Measurements from ENCODE around the gene KRTAP1-4. TPM values are rescaled to one million over a fixed set of nuclear protein-coding genes. Genes with fewer than 3 reads are reported as not detected.

The KRTAP1-4 gene
- total and polyA plus RNA-seq, 2 experiments from 2014 or later = not detected

DNA sequence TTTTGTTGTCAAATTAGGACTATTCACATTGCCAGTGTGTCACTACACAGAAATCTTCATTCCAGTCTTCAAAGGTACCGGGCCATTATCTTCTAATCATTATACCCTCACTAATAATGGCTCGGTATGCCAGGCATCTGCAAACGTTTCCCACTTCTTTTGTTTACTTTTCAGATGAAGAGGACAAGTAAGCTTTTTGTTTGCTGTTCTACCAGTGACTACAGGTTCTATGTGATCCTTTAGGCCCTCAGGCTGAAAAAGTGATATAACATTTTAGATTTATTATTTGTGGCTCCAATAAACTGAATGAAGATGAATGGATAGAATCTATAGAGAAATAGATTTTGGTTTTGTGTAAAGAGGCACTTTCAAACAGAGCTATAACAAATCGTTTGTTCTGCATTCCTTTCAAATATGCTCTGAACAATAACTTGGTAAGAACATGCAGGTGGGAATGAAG lies 20.7 kb downstream of the KRTAP1-4 start:
- peaks cover 6% of the 10 kb centered on the region for H3K4me1 ChIP-seq (ENCODE audit: insufficient read depth)
- no peaks in the 10 kb centered on the region for H3K27me3 ChIP-seq
- H2AFZ ChIP-seq = no peak overlapping the region
- H4K20me1 ChIP-seq (ENCODE audit: insufficient read depth, poor library complexity, severe bottlenecking) = no peaks in the 10 kb centered on the region
- H3K36me3 ChIP-seq (replicated peaks; ENCODE audit: insufficient read depth, low read depth) = no peaks in the 10 kb centered on the region
- no peak overlapping the region for H3K4me3 ChIP-seq
- H3K9me2 ChIP-seq (replicated peaks; ENCODE audit: insufficient read depth) = no peaks in the 10 kb centered on the region
- H3K79me2 ChIP-seq = no peaks in the 10 kb centered on the region
- WGBS (ENCODE audit: low lambda C conversion rate, missing lambda C conversion rate) = 33% methylated on average over 4 of the region's 4 CpGs
- DNase-seq (ENCODE audit: low spot score) = no peak
- no peaks in the 10 kb centered on the region for H3K9me3 ChIP-seq (ENCODE audit: low read depth)
- TF ChIP-seq, protein P1, sequence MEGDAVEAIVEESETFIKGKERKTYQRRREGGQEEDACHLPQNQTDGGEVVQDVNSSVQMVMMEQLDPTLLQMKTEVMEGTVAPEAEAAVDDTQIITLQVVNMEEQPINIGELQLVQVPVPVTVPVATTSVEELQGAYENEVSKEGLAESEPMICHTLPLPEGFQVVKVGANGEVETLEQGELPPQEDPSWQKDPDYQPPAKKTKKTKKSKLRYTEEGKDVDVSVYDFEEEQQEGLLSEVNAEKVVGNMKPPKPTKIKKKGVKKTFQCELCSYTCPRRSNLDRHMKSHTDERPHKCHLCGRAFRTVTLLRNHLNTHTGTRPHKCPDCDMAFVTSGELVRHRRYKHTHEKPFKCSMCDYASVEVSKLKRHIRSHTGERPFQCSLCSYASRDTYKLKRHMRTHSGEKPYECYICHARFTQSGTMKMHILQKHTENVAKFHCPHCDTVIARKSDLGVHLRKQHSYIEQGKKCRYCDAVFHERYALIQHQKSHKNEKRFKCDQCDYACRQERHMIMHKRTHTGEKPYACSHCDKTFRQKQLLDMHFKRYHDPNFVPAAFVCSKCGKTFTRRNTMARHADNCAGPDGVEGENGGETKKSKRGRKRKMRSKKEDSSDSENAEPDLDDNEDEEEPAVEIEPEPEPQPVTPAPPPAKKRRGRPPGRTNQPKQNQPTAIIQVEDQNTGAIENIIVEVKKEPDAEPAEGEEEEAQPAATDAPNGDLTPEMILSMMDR (IDR thresholded peaks at IDR 0.05; ENCODE audit: poor library complexity) = no peak
- TF ChIP-seq EZH2phosphoT487 (IDR thresholded peaks at IDR 0.05; ENCODE audit: low read depth, severe bottlenecking, unreplicated experiment) (no peak), EZH2 (IDR thresholded peaks at IDR 0.05; ENCODE audit: borderline replicate concordance) (no peak)
- no peak overlapping the region for H3K27ac ChIP-seq
- no peak overlapping the region for H3K4me2 ChIP-seq

DNA sequence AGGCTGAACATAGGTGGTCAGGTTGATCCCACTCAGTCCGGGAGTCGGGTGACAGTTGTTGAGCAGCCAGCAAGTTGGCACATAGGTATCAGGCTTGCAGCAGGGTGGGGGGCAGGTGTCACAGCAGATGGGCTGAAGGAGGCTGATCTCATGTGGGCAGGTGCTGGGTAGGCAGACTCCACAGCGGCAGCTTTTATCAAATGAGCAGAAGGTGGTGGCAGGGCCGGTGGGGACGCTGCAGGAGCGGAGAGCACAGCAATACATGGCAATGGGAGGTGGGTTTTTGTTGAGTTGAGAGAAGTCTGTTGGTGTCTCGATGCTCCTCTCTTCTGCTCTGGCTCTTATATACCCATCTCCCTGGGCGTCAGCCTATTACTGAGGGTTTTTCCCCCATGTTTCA lies 21.2 kb downstream of the KRTAP1-4 start, which contains the start of gene KRTAP3-1:
Gene KRTAP3-1 (minus strand): TSS at position 318 of the 400 bp plus-strand sequence. CDS start 54 bp downstream, at position 264.
- Histone ChIP-seq H3K36me3 (replicated peaks; ENCODE audit: insufficient read depth, low read depth) (no peaks in the 10 kb centered on the region), H3K27me3 (no peaks in the 10 kb centered on the region), H3K4me2 (no peak within 1 kb of the TSS), H2AFZ (no peak within 1 kb of the TSS), H3K79me2 (no peaks in the 10 kb centered on the region), H3K9me2 (replicated peaks; ENCODE audit: insufficient read depth) (no peaks in the 10 kb centered on the region), H3K27ac (no peak within 1 kb of the TSS), H3K4me1 (ENCODE audit: insufficient read depth) (peaks cover 6% of the 10 kb centered on the region), H4K20me1 (ENCODE audit: insufficient read depth, poor library complexity, severe bottlenecking) (no peaks in the 10 kb centered on the region), H3K4me3 (no peak within 1 kb of the TSS), H3K9me3 (ENCODE audit: low read depth) (no peaks in the 10 kb centered on the region)
- 79% methylated on average over 8 of the region's 8 CpGs for WGBS (ENCODE audit: low lambda C conversion rate, missing lambda C conversion rate)
- no peak for DNase-seq (ENCODE audit: low spot score)
- no peak for TF ChIP-seq EZH2 (IDR thresholded peaks at IDR 0.05; ENCODE audit: borderline replicate concordance)
- TF ChIP-seq EZH2phosphoT487 (IDR thresholded peaks at IDR 0.05; ENCODE audit: low read depth, severe bottlenecking, unreplicated experiment) = no peak
- TF ChIP-seq, protein P1 (IDR thresholded peaks at IDR 0.05; ENCODE audit: poor library complexity) = no peak

DNA sequence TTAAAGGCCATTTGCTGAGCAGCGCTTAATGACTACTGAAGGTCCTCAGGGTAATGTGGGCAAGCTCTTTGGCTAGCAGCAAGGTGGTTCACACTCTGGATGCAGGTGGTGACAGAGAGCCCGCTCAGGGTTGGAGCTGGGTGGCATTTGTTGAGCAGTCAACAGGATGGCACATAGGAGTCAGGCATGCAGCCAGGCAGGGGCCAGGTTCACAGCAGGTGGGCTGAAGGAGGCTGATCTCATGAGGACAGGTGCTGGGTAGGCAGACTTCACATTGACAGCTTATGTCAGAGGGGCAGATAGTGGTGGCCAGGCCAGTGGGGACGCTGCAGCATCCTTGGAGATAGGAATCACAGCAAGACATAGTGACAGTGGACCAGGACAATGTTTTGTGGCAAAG lies 25.6 kb downstream of the KRTAP1-4 start:
- Histone ChIP-seq H3K27ac (no peak overlapping the region), H3K27me3 (no peaks in the 10 kb centered on the region), H4K20me1 (ENCODE audit: insufficient read depth, poor library complexity, severe bottlenecking) (no peaks in the 10 kb centered on the region), H3K4me2 (no peak overlapping the region), H2AFZ (no peak overlapping the region), H3K36me3 (replicated peaks; ENCODE audit: insufficient read depth, low read depth) (no peaks in the 10 kb centered on the region), H3K79me2 (no peaks in the 10 kb centered on the region), H3K9me2 (replicated peaks; ENCODE audit: insufficient read depth) (no peaks in the 10 kb centered on the region), H3K4me1 (ENCODE audit: insufficient read depth) (peaks cover 8% of the 10 kb centered on the region), H3K4me3 (no peak overlapping the region), H3K9me3 (ENCODE audit: low read depth) (no peaks in the 10 kb centered on the region)
- no peak for TF ChIP-seq EZH2phosphoT487 (IDR thresholded peaks at IDR 0.05; ENCODE audit: low read depth, severe bottlenecking, unreplicated experiment)
- TF ChIP-seq, protein P1 (IDR thresholded peaks at IDR 0.05; ENCODE audit: poor library complexity) = no peak
- no peak for DNase-seq (ENCODE audit: low spot score)
- 100% methylated on average over 3 of the region's 3 CpGs for WGBS (ENCODE audit: low lambda C conversion rate, missing lambda C conversion rate)

DNA sequence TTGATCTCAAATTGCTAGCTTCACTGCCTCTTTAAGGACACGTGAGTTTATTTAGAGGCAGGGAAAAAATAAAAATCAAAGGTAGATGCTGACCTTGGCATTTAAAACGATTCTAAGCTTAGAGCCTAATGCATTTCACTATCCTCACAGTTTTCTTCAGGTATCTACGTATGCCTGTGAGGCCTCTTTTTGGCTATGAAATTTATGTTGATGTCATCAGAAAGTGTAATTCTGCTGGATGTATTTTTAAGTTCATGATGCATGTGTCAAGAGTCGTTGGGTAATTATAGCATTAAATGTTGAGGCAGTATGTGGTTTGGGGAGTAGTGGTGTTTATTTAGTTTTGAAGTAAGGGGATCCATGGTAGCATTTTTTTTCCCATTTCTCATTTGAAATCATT lies 26.1 kb downstream of the KRTAP1-4 start:
- Histone ChIP-seq H3K36me3 (replicated peaks; ENCODE audit: insufficient read depth, low read depth) (no peaks in the 10 kb centered on the region), H3K9me3 (ENCODE audit: low read depth) (no peaks in the 10 kb centered on the region), H3K79me2 (no peaks in the 10 kb centered on the region), H4K20me1 (ENCODE audit: insufficient read depth, poor library complexity, severe bottlenecking) (no peaks in the 10 kb centered on the region), H3K4me3 (no peak overlapping the region), H3K4me1 (ENCODE audit: insufficient read depth) (peaks cover 3% of the 10 kb centered on the region), H2AFZ (no peak overlapping the region), H3K27me3 (no peaks in the 10 kb centered on the region), H3K27ac (no peak overlapping the region), H3K9me2 (replicated peaks; ENCODE audit: insufficient read depth) (no peaks in the 10 kb centered on the region), H3K4me2 (no peak overlapping the region)
- WGBS (ENCODE audit: low lambda C conversion rate, missing lambda C conversion rate) = 76% methylated on average over 4 of the region's 4 CpGs
- TF ChIP-seq, protein P1 (IDR thresholded peaks at IDR 0.05; ENCODE audit: poor library complexity) = no peak
- no peak for TF ChIP-seq EZH2phosphoT487 (IDR thresholded peaks at IDR 0.05; ENCODE audit: low read depth, severe bottlenecking, unreplicated experiment)
- no peak for DNase-seq (ENCODE audit: low spot score)
